Ascending aorta (tissue), 2 donors: ENCODE measurements around the gene CALM1. TPM values are rescaled to one million over a fixed set of nuclear protein-coding genes. Genes with fewer than 3 reads are reported as not detected.

Experiments
- DNase-seq, 2 donors: peaks; one replicate each; pipeline ENCODE4 v3.0.0-alpha.2; 2019; ENCODE audit warnings: low spot score in 2 of 2
- H3K27ac ChIP-seq, 2 donors: fragments of 200-600 bp; sonication (generic); one replicate each; pipeline ENCODE4 v1.5.1; 2016 to 2017; ENCODE audit warnings: mild to moderate bottlenecking in 1 of 2
- H3K27me3 ChIP-seq: fragments of 200-600 bp; sonication (generic); one replicate; pipeline ENCODE4 v1.5.1; 2017
- H3K36me3 ChIP-seq, 2 donors: fragments of 200-600 bp; sonication (generic); one replicate each; pipeline ENCODE4 v1.5.1; 2016
- H3K4me1 ChIP-seq, 2 donors: fragments of 200-600 bp; sonication (generic); one replicate each; pipeline ENCODE4 v1.5.1; 2016 to 2017; ENCODE audit warnings: mild to moderate bottlenecking in 1 of 2
- H3K4me3 ChIP-seq, 2 donors: fragments of 200-600 bp; sonication (generic); one replicate each; pipeline ENCODE4 v1.5.1; 2016 to 2017; ENCODE audit warnings: mild to moderate bottlenecking in 1 of 2
- H3K9me3 ChIP-seq, 2 donors: fragments of 200-600 bp; sonication (generic); one replicate each; pipeline ENCODE4 v1.5.1; 2016
- CTCF ChIP-seq, 3 experiments: fragments of 200-600 bp in 2 of 3; fragments of 450-650 bp in 1 of 3; sonication (generic) in 2 of 3; IDR thresholded peaks; one replicate each; pipeline ENCODE4 v1.5.1; 2016 to 2019; ENCODE audit warnings: antibody characterized with exemption in 3 of 3, mild to moderate bottlenecking in 1 of 3, moderate library complexity in 1 of 3
- intact Hi-C: fragments of 100-400 bp; cut with DNase I; formaldehyde crosslinking; loops from one replicate; pipeline ENCODE4 v1.15.1; 2023
- total RNA-seq: library from RNA; depleted of rRNA; stranded (reverse); fragments of >200 nt; gene quantifications from one replicate; pipeline ENCODE4 v1.1.0, GENCODE V29; 2016

Gene CALM1
- total RNA-seq, 1 donor from 2014 or later = 178 TPM

- intact Hi-C loops = loop anchor here (1.0 to 10.0 kb wide), 9 partner anchors 67 to 748 kb away; partner anchors contain the start of genes EFCAB11, NRDE2 and TDP1
- no peak for DNase-seq
- no peak for TF ChIP-seq CTCF (IDR thresholded peaks at IDR 0.05)
- Histone ChIP-seq H3K4me1 (peaks cover 0 to 39% of the 10 kb centered on the region in 2 donors), H3K9me3 (no peaks in the 10 kb centered on the region), H3K27ac (peak overlapping the region; percentile 90 to 97), H3K27me3 (no peaks in the 10 kb centered on the region), H3K4me3 (peak overlapping the region; percentile 94 to 98), H3K36me3 (peaks cover 34 to 35% of the 10 kb centered on the region in 2 donors)
Observed at GRCh38 chr14:90398841-90399540, 2.2 kb downstream of the CALM1 start.

GRCh38 chr14:90399541-90400444 is 3.0 kb downstream of the CALM1 start:
- Histone ChIP-seq H3K27me3 (no peaks in the 10 kb centered on the region), H3K36me3 (peaks cover 42 to 43% of the 10 kb centered on the region in 2 donors), H3K4me1 (peaks cover 0 to 36% of the 10 kb centered on the region in 2 donors), H3K9me3 (no peaks in the 10 kb centered on the region), H3K4me3 (peak overlapping the region; percentile 94 to 98), H3K27ac (peak overlapping the region; percentile 90 to 97)
- peak; percentile 97 to 99 (median 98) for TF ChIP-seq CTCF (IDR thresholded peaks at IDR 0.05)
- DNase-seq = peak; percentile 68 to 96
- intact Hi-C loops = loop anchor here (1.0 to 10.0 kb wide), 10 partner anchors 67 to 1575 kb away; partner anchors contain the start of genes EFCAB11, NRDE2, TDP1 and TTC8

- no peaks in the 10 kb centered on the region for H3K27me3 ChIP-seq
- peak overlapping the region in 1 of 2 donors; percentile 94 for H3K4me3 ChIP-seq
- DNase-seq = no peak
- intact Hi-C loops = loop anchor here (10.0 kb wide), 1 partner anchor 1576 kb away; the partner anchor contains the start of gene TTC8
- peaks cover 0 to 36% of the 10 kb centered on the region in 2 donors for H3K4me1 ChIP-seq
- peaks cover 54 to 55% of the 10 kb centered on the region in 2 donors for H3K36me3 ChIP-seq
- no peaks in the 10 kb centered on the region for H3K9me3 ChIP-seq
- H3K27ac ChIP-seq = peak overlapping the region; percentile 90 to 97
- TF ChIP-seq CTCF (IDR thresholded peaks at IDR 0.05) = no peak
Observed at GRCh38 chr14:90400904-90401561, 4.2 kb downstream of the CALM1 start.

GRCh38 chr14:90402016-90402415 is 5.2 kb downstream of the CALM1 start:
- no peak for DNase-seq
- no peak overlapping the region for H3K4me3 ChIP-seq
- no peak for TF ChIP-seq CTCF (IDR thresholded peaks at IDR 0.05)
- peak overlapping the region in 1 of 2 donors; percentile 97 for H3K27ac ChIP-seq
- peaks cover 56 to 60% of the 10 kb centered on the region in 2 donors for H3K36me3 ChIP-seq
- intact Hi-C loops = loop anchor here (10.0 kb wide), 1 partner anchor 1577 kb away; the partner anchor contains the start of gene TTC8
- no peaks in the 10 kb centered on the region for H3K9me3 ChIP-seq
- peaks cover 0 to 33% of the 10 kb centered on the region in 2 donors for H3K4me1 ChIP-seq
- no peaks in the 10 kb centered on the region for H3K27me3 ChIP-seq

- H3K36me3 ChIP-seq = peaks cover 56 to 60% of the 10 kb centered on the region in 2 donors
- no peak for DNase-seq
- no peaks in the 10 kb centered on the region for H3K27me3 ChIP-seq
- intact Hi-C loops = loop anchor here (10.0 kb wide), 1 partner anchor 1578 kb away; the partner anchor contains the start of gene TTC8
- peak overlapping the region; percentile 46 to 97 for H3K27ac ChIP-seq
- no peaks in the 10 kb centered on the region for H3K9me3 ChIP-seq
- TF ChIP-seq CTCF (IDR thresholded peaks at IDR 0.05) = no peak
- H3K4me1 ChIP-seq = peaks cover 0 to 33% of the 10 kb centered on the region in 2 donors
- no peak overlapping the region for H3K4me3 ChIP-seq
Observed at GRCh38 chr14:90403065-90403464, 6.2 kb downstream of the CALM1 start.
